GM21529 (cell line): ENCODE results near the gene HSD11B2.

ENCODE experiments used
- ATAC-seq: cut with Tn5 transposase; IDR thresholded peaks from one replicate; pipeline ENCODE4 v1.9.1; 2021; ENCODE audit not compliant: unreplicated experiment

HSD11B2 gene

GRCh38 chr16:67470359-67470758, 39.4 kb downstream of the HSD11B2 start:
- ATAC-seq: no peak

GRCh38 chr16:67471758-67472384, 41.0 kb downstream of the HSD11B2 start:
- ATAC-seq: no peak

- no peak for ATAC-seq
Measured at GRCh38 chr16:67474551-67475455, 43.9 kb downstream of the HSD11B2 start.

GRCh38 chr16:67477960-67478554, 47.1 kb downstream of the HSD11B2 start:
- no peak for ATAC-seq

- ATAC-seq: peak; percentile 92
Measured at GRCh38 chr16:67480833-67481560, 50.1 kb downstream of the HSD11B2 start, which contains the start of gene ATP6V0D1. TSS of gene ATP6V0D1 (minus strand) at chr16:67481157. CDS start at chr16:67481086, 71 bp downstream.

GRCh38 chr16:67481561-67482232, 50.8 kb downstream of the HSD11B2 start:
- ATAC-seq: no peak

- ATAC-seq: no peak
Measured at GRCh38 chr16:67482233-67482924, 51.5 kb downstream of the HSD11B2 start.

- ATAC-seq: no peak
Measured at GRCh38 chr16:67483150-67483549, 52.2 kb downstream of the HSD11B2 start, which contains the start of gene AGRP. TSS of gene AGRP (minus strand) at chr16:67483547. CDS start at chr16:67483398, 149 bp downstream.

- ATAC-seq: no peak
Measured at GRCh38 chr16:67483731-67484525, 53.0 kb downstream of the HSD11B2 start.

- no peak for ATAC-seq
Measured at GRCh38 chr16:67486805-67487204, 55.9 kb downstream of the HSD11B2 start.
